K562 (cell line): ENCODE results near the gene NLRP6. TPM values are rescaled to one million over a fixed set of nuclear protein-coding genes. Genes with fewer than 3 reads are reported as not detected.

ENCODE experiments used
- ATF1 ChIP-seq, 2 experiments: fragments of 450-650 bp in 1 of 2; IDR thresholded peaks; 2 replicates each; pipeline ENCODE4 v1.6.1; 2016; ENCODE audit warnings: missing compliant biosample characterization in 1 of 2, missing genetic modification characterization in 1 of 2
- FOXJ2 ChIP-seq: fragments of 200-800 bp; sonication (Bioruptor generic); IDR thresholded peaks from 2 replicates; pipeline ENCODE4 v1.6.1; 2016; ENCODE audit warnings: missing genetic modification characterization, missing compliant biosample characterization
- NFE2 ChIP-seq: IDR thresholded peaks from 2 replicates; pipeline ENCODE4 v1.6.1; 2014; ENCODE audit warnings: antibody characterized with exemption, low read depth
- POLR2G ChIP-seq: fragments of 200-400 bp; formaldehyde crosslinking; IDR thresholded peaks from 2 replicates; pipeline ENCODE4 v1.6.1; 2017; ENCODE audit warnings: low read depth, mild to moderate bottlenecking, antibody characterized with exemption, low read length, moderate library complexity
- ZNF263 ChIP-seq: sonication (generic); formaldehyde crosslinking; IDR thresholded peaks from 2 replicates; pipeline ENCODE4 v1.8.0; 2022; ENCODE audit warnings: mild to moderate bottlenecking, missing genetic modification reagents, borderline replicate concordance
- polyA plus RNA-seq, 8 experiments: library from polyadenylated mRNA; depleted of rRNA in 4 of 8; stranded (reverse) in 5 of 8; unstranded in 3 of 8; fragments of >200 nt; fragmentation: Nextera tagmentation in 2 of 8; fragmentation: Illumina TruSeq in 1 of 8; extraction: Ambion mirVana in 2 of 8; extraction: Trizol in 1 of 8; gene quantifications; 2 replicates each; pipeline versions ENCODE4 v1.2.1 to v1.2.3, GENCODE V29; 2011 to 2014; ENCODE audit warnings: inconsistent platforms in 1 of 8, missing spikeins in 1 of 8
- total RNA-seq, 7 experiments: library from RNA; depleted of rRNA in 6 of 7; stranded (reverse); fragments of >200 nt in 6 of 7; fragmentation: Illumina TruSeq in 2 of 7; extraction: Trizol in 2 of 7; gene quantifications; 2 replicates each; pipeline versions ENCODE4 v1.2.1 to v1.2.3, GENCODE V29; 2011 to 2021; ENCODE audit warnings: low replicate concordance in 1 of 7
- TF ChIP-seq, protein P1 (sequence below), 3 experiments: fragments of 200-800 bp in 1 of 3; fragments of 250-450 bp in 1 of 3; fragments of 450-650 bp in 1 of 3; sonication (Bioruptor Pico) in 1 of 3; sonication (Bioruptor generic) in 1 of 3; formaldehyde crosslinking in 1 of 3; IDR thresholded peaks; 2 replicates each; pipeline versions ENCODE4 v1.6.1 to v1.8.0; 2016 to 2022; ENCODE audit warnings: mild to moderate bottlenecking in 2 of 3, missing genetic modification characterization in 2 of 3, missing compliant biosample characterization in 1 of 3, moderate library complexity in 1 of 3
- TF ChIP-seq, protein P2 (sequence below): fragments of 450-650 bp; IDR thresholded peaks from 2 replicates; pipeline ENCODE4 v1.6.1; 2016; ENCODE audit warnings: missing biosample characterization, missing genetic modification characterization
- TF ChIP-seq, protein P3 (sequence below): fragments of 450-650 bp; IDR thresholded peaks from 2 replicates; pipeline ENCODE4 v1.6.1; 2016; ENCODE audit warnings: borderline replicate concordance
- TF ChIP-seq, protein P4 (sequence below): sonication (generic); formaldehyde crosslinking; IDR thresholded peaks from 2 replicates; pipeline ENCODE4 v1.8.0; 2023; ENCODE audit warnings: missing genetic modification reagents, mild to moderate bottlenecking, borderline replicate concordance

NLRP6 gene
- total and polyA plus RNA-seq, 9 of the 15 experiments (the other 6 are each of a cell fraction or from before 2014, with no cell fraction given), result 0.03 to 0.18 (median 0.15) TPM; not detected in 5

DNA sequence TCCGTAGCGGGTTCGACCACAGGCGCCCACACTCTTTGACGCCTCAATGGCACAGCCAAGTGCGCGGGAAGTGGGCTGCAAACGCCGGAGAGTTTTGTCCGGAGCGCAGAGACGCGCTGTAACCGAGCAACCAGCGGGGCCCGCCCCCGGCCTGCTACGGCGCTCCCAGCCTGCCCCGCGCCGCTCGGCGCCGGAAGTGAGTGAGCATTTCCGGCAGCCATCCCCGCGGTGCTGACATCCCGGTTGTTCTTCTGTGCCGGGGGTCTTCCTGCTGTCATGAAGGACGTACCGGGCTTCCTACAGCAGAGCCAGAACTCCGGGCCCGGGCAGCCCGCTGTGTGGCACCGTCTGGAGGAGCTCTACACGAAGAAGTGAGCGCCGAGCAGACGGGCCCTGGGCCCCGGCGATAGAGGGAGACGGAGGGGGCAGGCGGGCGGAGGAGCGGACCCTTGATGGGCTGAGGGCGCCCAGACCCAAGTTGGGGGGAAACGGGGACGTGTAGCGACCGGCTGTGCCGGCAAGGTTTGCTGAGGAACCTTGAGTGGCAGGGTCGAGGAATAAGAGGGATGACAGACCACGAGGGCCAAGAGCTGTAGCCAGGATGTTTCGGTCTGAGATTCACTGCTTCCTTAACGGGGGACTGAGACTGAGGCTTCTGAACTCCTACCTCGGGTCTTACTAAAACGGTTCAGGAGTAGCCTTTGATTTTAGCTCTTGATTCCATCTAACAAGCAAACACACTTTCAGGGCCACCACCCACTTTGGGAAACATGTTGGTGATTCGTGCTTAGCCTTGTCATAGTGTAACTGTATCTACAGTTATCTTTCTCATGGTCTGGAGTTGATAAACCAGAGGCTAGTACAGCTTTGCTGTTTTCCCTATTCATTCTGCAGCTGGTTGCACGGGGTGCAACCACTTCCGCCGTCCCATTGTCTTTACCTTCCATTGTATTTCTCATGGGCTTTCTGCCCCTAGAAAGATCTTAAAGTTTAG, 41.1 kb upstream of the NLRP6 start, which contains the start of gene PSMD13 (continued):
- TF ChIP-seq, protein P1, sequence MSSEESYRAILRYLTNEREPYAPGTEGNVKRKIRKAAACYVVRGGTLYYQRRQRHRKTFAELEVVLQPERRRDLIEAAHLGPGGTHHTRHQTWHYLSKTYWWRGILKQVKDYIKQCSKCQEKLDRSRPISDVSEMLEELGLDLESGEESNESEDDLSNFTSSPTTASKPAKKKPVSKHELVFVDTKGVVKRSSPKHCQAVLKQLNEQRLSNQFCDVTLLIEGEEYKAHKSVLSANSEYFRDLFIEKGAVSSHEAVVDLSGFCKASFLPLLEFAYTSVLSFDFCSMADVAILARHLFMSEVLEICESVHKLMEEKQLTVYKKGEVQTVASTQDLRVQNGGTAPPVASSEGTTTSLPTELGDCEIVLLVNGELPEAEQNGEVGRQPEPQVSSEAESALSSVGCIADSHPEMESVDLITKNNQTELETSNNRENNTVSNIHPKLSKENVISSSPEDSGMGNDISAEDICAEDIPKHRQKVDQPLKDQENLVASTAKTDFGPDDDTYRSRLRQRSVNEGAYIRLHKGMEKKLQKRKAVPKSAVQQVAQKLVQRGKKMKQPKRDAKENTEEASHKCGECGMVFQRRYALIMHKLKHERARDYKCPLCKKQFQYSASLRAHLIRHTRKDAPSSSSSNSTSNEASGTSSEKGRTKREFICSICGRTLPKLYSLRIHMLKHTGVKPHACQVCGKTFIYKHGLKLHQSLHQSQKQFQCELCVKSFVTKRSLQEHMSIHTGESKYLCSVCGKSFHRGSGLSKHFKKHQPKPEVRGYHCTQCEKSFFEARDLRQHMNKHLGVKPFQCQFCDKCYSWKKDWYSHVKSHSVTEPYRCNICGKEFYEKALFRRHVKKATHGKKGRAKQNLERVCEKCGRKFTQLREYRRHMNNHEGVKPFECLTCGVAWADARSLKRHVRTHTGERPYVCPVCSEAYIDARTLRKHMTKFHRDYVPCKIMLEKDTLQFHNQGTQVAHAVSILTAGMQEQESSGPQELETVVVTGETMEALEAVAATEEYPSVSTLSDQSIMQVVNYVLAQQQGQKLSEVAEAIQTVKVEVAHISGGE (CRISPR knock-in tag; IDR thresholded peaks at IDR 0.05), result peak; percentile 75 to 97 (median 84); a peak in 5 of 6 replicates
- TF ChIP-seq, protein P2, sequence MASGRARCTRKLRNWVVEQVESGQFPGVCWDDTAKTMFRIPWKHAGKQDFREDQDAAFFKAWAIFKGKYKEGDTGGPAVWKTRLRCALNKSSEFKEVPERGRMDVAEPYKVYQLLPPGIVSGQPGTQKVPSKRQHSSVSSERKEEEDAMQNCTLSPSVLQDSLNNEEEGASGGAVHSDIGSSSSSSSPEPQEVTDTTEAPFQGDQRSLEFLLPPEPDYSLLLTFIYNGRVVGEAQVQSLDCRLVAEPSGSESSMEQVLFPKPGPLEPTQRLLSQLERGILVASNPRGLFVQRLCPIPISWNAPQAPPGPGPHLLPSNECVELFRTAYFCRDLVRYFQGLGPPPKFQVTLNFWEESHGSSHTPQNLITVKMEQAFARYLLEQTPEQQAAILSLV (tag), result no peak
- no peak for TF ChIP-seq ATF1 (CRISPR knock-in tag; IDR thresholded peaks at IDR 0.05)
- TF ChIP-seq ATF1 (tag; IDR thresholded peaks at IDR 0.05), result peak; percentile 66
- peak; percentile 46; the same call in 1 of the 2 replicates for TF ChIP-seq ZNF263
- peak; percentile 86 for TF ChIP-seq POLR2G
- TF ChIP-seq, protein P3, sequence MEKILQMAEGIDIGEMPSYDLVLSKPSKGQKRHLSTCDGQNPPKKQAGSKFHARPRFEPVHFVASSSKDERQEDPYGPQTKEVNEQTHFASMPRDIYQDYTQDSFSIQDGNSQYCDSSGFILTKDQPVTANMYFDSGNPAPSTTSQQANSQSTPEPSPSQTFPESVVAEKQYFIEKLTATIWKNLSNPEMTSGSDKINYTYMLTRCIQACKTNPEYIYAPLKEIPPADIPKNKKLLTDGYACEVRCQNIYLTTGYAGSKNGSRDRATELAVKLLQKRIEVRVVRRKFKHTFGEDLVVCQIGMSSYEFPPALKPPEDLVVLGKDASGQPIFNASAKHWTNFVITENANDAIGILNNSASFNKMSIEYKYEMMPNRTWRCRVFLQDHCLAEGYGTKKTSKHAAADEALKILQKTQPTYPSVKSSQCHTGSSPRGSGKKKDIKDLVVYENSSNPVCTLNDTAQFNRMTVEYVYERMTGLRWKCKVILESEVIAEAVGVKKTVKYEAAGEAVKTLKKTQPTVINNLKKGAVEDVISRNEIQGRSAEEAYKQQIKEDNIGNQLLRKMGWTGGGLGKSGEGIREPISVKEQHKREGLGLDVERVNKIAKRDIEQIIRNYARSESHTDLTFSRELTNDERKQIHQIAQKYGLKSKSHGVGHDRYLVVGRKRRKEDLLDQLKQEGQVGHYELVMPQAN, result peak; percentile 97
- TF ChIP-seq NFE2, result peak; percentile 54
- TF ChIP-seq, protein P4, sequence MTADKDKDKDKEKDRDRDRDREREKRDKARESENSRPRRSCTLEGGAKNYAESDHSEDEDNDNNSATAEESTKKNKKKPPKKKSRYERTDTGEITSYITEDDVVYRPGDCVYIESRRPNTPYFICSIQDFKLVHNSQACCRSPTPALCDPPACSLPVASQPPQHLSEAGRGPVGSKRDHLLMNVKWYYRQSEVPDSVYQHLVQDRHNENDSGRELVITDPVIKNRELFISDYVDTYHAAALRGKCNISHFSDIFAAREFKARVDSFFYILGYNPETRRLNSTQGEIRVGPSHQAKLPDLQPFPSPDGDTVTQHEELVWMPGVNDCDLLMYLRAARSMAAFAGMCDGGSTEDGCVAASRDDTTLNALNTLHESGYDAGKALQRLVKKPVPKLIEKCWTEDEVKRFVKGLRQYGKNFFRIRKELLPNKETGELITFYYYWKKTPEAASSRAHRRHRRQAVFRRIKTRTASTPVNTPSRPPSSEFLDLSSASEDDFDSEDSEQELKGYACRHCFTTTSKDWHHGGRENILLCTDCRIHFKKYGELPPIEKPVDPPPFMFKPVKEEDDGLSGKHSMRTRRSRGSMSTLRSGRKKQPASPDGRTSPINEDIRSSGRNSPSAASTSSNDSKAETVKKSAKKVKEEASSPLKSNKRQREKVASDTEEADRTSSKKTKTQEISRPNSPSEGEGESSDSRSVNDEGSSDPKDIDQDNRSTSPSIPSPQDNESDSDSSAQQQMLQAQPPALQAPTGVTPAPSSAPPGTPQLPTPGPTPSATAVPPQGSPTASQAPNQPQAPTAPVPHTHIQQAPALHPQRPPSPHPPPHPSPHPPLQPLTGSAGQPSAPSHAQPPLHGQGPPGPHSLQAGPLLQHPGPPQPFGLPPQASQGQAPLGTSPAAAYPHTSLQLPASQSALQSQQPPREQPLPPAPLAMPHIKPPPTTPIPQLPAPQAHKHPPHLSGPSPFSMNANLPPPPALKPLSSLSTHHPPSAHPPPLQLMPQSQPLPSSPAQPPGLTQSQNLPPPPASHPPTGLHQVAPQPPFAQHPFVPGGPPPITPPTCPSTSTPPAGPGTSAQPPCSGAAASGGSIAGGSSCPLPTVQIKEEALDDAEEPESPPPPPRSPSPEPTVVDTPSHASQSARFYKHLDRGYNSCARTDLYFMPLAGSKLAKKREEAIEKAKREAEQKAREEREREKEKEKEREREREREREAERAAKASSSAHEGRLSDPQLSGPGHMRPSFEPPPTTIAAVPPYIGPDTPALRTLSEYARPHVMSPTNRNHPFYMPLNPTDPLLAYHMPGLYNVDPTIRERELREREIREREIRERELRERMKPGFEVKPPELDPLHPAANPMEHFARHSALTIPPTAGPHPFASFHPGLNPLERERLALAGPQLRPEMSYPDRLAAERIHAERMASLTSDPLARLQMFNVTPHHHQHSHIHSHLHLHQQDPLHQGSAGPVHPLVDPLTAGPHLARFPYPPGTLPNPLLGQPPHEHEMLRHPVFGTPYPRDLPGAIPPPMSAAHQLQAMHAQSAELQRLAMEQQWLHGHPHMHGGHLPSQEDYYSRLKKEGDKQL, result 0 out of 2 replicates have a peak, but pooled peaks have one; percentile 57
- peak; percentile 71; the same call in 1 of the 2 replicates for TF ChIP-seq FOXJ2 (tag)
